Naive B cell (primary cell): Measurements from ENCODE around the gene NENF. TPM values are rescaled to one million over a fixed set of nuclear protein-coding genes. Genes with fewer than 3 reads are reported as not detected.

Experiments
- polyA plus RNA-seq, 6 donors: library from polyadenylated mRNA; unstranded; fragments of 300-500 nt; fragmentation: Illumina TruSeq; gene quantifications; one replicate each; pipeline ENCODE4 v1.2.3, GENCODE V29; 2021; ENCODE audit warnings: low read depth in 6 of 6

NENF gene
- polyA plus RNA-seq, 6 donors from 2014 or later = 31.7 to 93.4 (median 64.3) TPM

Other genes starting within 250 kb of the NENF start
- 10 to 100 TPM; 22.0 to 38.2 (median 31.7) TPM for gene PPP2R5A, start 147.5 kb upstream of the NENF start, polyA plus RNA-seq
- 10 to 100 TPM; 14.1 to 20.8 (median 18.7) TPM for gene PACC1, start 18.0 kb upstream of the NENF start, polyA plus RNA-seq
- 1 to 10 TPM in 1 of 6 donors, under 1 TPM in 4, not detected in 1; 0.35 to 1.0 (median 0.76) TPM for gene ATF3, start 175.8 kb downstream of the NENF start, polyA plus RNA-seq